ENCODE results near the gene ZNF609.

The ZNF609 gene

DNA sequence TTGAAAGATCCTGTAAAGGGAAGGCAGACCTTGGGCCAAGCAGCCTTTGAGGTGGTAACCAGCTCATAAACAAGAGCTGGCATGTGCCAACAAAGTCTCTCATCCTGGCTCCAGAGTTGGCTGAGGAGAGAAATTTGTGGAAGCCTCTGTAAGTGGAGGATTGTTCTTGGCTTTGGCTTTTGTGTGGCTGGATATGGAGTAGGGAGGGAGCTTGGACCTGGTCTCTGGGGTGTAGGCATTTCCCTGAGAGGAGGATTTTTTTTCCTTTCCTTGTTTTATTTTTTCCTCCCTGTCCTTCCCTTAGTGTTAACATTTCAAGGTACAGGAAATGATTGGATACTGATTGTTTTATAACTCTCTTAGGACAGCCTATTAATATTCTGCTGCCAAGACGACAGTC is 60.8 kb downstream of the ZNF609 start:
- H3K36me3 ChIP-seq (ENCODE audit: control insufficient read depth, insufficient read depth, low read length) = no peaks in the 10 kb centered on the region
- no peak overlapping the region for H3K4me3 ChIP-seq (ENCODE audit: low read length)
- no peak overlapping the region for H3K9ac ChIP-seq (ENCODE audit: low read length)
- H3K27me3 ChIP-seq (ENCODE audit: control insufficient read depth, insufficient read depth, low read length) = no peaks in the 10 kb centered on the region
- peaks cover 14% of the 10 kb centered on the region for H3K4me1 ChIP-seq (ENCODE audit: control insufficient read depth, insufficient read depth, low read length)
- no peak overlapping the region for H3K27ac ChIP-seq (ENCODE audit: low read depth, low read length)

DNA sequence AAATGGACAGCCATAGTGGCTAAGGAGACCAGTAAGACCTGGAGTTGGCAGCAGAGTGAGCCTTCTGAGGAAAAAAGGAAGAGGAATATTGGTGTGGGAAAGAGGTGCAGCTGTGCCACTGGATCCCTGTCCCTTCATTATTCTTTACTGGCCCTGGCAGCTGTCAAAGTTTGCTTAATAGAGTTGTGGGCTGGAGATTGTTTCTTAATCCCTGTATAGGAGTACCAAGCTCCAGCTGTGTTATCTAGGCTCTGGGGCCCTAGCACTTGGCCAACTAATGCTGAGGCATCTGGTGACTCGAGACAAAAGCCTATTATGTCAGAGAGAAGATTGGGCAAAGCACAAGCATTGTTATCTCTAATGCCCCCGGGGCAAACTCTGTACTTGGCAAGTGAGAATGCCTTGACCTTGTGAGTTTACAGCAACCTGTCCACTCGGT is 61.4 kb downstream of the ZNF609 start:
- Histone ChIP-seq H3K4me1 (ENCODE audit: control insufficient read depth, insufficient read depth, low read length) (peaks cover 14% of the 10 kb centered on the region), H3K27ac (ENCODE audit: low read depth, low read length) (no peak overlapping the region), H3K27me3 (ENCODE audit: control insufficient read depth, insufficient read depth, low read length) (no peaks in the 10 kb centered on the region), H3K36me3 (ENCODE audit: control insufficient read depth, insufficient read depth, low read length) (no peaks in the 10 kb centered on the region), H3K4me3 (ENCODE audit: low read length) (no peak overlapping the region), H3K9ac (ENCODE audit: low read length) (no peak overlapping the region)

DNA sequence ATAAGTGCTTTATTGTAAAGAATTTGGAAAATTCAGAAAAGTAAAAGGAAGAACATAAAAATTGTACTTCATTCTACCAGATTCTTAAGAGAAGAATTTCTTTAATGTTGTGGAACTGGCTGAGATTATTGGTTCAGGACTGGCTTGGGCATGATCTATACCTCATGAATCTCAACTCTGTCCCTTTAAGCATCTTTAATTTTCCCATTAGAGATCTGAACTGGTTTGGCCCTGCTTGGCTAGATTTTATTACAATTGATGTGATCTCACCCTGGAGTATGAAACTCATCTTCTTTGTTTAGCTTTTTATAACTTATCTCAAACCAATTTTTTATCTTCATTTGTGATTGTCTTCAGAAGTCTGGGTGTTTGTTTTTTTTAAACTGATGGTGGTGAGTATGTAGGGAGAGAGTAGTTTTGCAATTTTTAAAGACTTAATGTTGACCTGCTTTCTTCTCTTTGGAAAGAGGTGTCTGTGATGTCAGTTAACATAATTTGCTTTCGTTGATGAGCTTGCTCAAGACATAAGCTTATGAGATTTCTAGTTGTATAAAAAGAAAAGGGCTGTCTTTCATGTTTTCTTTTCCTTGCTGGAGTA is 61.9 kb downstream of the ZNF609 start:
- Histone ChIP-seq H3K9ac (ENCODE audit: low read length) (no peak overlapping the region), H3K27me3 (ENCODE audit: control insufficient read depth, insufficient read depth, low read length) (no peaks in the 10 kb centered on the region), H3K4me1 (ENCODE audit: control insufficient read depth, insufficient read depth, low read length) (peaks cover 14% of the 10 kb centered on the region), H3K36me3 (ENCODE audit: control insufficient read depth, insufficient read depth, low read length) (no peaks in the 10 kb centered on the region), H3K27ac (ENCODE audit: low read depth, low read length) (no peak overlapping the region), H3K4me3 (ENCODE audit: low read length) (no peak overlapping the region)

DNA sequence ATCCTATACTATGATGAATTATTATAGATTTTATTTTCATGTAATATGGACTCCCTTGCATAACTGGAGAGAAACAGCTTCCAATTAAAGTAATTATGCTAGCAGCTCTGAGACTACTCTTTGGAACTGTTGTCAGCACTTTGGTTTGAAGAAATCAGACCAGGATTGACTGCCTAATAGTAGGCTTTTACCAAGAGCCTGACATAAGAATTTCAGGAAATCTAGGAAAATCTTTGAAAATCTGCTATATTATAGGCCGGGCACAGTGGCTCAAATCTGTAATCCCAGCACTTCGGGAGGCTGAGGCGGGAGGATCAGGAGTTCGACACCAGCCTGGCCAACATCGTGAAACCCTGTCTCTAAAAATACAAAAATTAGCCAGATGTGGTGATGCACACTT is 62.9 kb downstream of the ZNF609 start:
- Histone ChIP-seq H3K27ac (ENCODE audit: low read depth, low read length) (no peak overlapping the region), H3K9ac (ENCODE audit: low read length) (no peak overlapping the region), H3K4me3 (ENCODE audit: low read length) (no peak overlapping the region), H3K36me3 (ENCODE audit: control insufficient read depth, insufficient read depth, low read length) (no peaks in the 10 kb centered on the region), H3K4me1 (ENCODE audit: control insufficient read depth, insufficient read depth, low read length) (peaks cover 14% of the 10 kb centered on the region), H3K27me3 (ENCODE audit: control insufficient read depth, insufficient read depth, low read length) (no peaks in the 10 kb centered on the region)

DNA sequence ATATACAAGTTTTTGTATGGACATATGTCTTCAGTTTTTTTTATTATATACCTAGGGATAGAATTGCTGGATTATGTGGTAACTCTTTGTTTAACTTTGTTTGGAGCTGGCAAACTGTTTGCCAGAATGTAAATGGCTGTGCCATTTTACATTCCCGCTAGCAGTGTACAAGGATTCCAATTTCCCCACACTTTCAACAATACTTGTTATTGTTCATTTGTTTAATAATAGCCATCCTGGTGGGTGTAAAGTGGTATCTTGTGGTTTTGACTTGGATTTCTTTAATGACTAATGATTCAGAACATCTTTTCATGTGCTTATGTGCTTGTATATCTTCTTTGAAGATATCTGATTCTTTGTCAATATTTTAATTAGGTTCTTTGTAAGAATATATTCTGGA is 64.4 kb downstream of the ZNF609 start:
- Histone ChIP-seq H3K36me3 (ENCODE audit: control insufficient read depth, insufficient read depth, low read length) (no peaks in the 10 kb centered on the region), H3K4me1 (ENCODE audit: control insufficient read depth, insufficient read depth, low read length) (peaks cover 12% of the 10 kb centered on the region), H3K9ac (ENCODE audit: low read length) (no peak overlapping the region), H3K27ac (ENCODE audit: low read depth, low read length) (no peak overlapping the region), H3K27me3 (ENCODE audit: control insufficient read depth, insufficient read depth, low read length) (no peaks in the 10 kb centered on the region), H3K4me3 (ENCODE audit: low read length) (no peak overlapping the region)

DNA sequence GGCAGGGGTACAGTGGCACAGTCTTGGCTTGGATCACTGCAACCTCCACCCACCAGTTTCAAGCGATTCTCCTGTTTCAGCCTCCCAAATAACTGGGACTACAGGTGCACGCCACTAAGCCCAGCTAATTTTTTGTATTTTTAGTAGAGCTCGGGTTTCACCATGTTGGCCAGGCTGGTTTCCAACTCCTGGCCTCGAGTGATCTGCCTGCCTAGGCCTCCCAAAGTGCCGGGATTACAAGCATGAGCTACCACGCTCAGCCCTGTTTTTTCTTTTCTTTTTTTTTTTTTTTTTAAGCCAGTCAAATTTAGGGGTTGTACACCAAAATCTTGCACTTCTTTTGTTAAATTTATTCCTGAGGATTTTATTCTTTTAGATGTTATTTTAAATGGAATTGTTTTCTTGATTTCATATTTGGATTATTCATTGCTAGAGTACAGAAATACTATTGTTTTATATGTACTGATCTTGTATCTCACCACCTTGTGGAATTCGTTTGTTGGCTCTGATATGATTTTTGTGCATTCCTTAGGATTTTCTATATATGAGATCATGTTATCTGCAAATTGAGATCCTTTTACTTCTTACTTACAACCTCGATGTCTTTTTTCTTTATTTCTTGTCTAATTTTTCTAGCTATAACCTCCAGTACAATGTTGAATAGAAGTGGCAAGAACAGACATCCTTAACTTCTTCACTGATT is 65.6 kb downstream of the ZNF609 start:
- Histone ChIP-seq H3K27ac (ENCODE audit: low read depth, low read length) (no peak overlapping the region), H3K9ac (ENCODE audit: low read length) (no peak overlapping the region), H3K4me3 (ENCODE audit: low read length) (no peak overlapping the region), H3K27me3 (ENCODE audit: control insufficient read depth, insufficient read depth, low read length) (no peaks in the 10 kb centered on the region), H3K4me1 (ENCODE audit: control insufficient read depth, insufficient read depth, low read length) (peaks cover 11% of the 10 kb centered on the region), H3K36me3 (ENCODE audit: control insufficient read depth, insufficient read depth, low read length) (no peaks in the 10 kb centered on the region)

DNA sequence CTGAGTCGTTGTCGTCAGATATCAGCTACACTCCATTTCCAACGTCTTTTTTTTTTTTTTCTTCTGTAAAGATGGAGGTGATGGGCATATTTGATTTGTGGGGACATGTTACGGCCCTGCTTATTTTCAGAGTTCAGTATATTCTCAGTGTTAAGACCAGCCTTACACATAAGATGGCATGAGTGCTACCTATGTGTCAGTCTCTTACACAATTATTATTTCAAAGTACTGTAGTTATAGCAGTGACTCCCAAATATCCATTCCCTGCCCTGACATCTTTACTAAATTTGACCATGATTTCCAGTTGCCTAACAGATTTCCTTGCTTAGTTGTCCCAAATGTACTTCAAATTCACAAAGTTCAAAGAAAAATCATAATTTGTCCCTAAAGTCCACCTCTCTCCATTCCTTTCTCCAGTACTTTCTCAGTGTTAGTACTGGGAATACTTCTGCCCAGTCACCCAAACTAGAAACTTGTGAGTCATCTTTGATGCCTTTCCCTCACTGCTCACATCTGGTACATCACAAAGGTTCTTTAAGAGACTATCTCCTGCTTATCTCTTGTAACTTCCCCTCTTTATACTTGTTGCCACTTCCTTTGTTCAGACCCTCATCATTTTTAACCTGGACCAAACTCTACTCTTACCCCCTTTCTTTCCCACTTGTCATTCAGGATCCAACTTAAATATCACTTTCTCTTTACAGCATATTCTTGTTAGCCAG is 67.0 kb downstream of the ZNF609 start:
- Histone ChIP-seq H3K36me3 (ENCODE audit: control insufficient read depth, insufficient read depth, low read length) (no peaks in the 10 kb centered on the region), H3K9ac (ENCODE audit: low read length) (no peak overlapping the region), H3K27ac (ENCODE audit: low read depth, low read length) (no peak overlapping the region), H3K27me3 (ENCODE audit: control insufficient read depth, insufficient read depth, low read length) (no peaks in the 10 kb centered on the region), H3K4me3 (ENCODE audit: low read length) (no peak overlapping the region), H3K4me1 (ENCODE audit: control insufficient read depth, insufficient read depth, low read length) (peaks cover 2% of the 10 kb centered on the region)

DNA sequence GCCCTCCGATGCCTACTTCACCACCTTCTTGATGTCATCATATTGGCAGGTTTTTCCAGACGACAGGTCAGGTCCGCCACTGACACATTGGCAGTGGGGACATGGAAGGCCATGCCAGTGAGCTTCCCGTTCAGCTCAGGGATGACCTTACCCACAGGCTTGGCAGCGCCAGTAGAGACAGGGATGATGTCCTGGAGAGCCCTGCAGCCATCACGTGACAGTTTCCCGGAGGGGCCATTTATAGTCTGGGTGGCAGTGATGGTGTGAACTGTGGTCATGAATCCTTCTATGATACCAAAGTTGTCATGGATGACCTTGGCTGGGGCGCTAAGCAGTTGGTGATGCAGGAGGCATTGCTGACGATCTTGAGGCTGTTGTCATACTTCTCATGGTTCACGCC is 68.5 kb downstream of the ZNF609 start:
- Histone ChIP-seq H3K4me3 (ENCODE audit: low read length) (no peak overlapping the region), H3K4me1 (ENCODE audit: control insufficient read depth, insufficient read depth, low read length) (no peaks in the 10 kb centered on the region), H3K9ac (ENCODE audit: low read length) (no peak overlapping the region), H3K27me3 (ENCODE audit: control insufficient read depth, insufficient read depth, low read length) (no peaks in the 10 kb centered on the region), H3K27ac (ENCODE audit: low read depth, low read length) (no peak overlapping the region), H3K36me3 (ENCODE audit: control insufficient read depth, insufficient read depth, low read length) (no peaks in the 10 kb centered on the region)

DNA sequence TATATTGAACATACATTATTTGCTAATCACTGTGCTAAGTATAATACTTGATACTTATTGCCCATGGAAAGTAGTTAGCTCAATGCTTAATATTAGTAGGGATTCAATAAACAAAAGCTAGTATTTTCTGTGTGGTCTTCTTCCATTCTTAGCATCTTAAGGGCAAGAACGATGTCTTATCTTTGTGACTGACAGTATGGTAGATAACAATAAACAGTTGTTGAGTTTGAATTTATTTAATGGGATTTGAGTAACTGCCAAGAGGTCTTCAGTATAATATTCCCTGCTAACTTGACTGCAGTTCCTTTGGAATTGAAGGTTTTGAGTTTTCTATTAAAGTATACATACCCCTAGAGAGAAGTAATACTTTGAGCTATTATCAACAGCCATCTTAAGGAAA is 70.1 kb downstream of the ZNF609 start:
- Histone ChIP-seq H3K27me3 (ENCODE audit: control insufficient read depth, insufficient read depth, low read length) (no peaks in the 10 kb centered on the region), H3K9ac (ENCODE audit: low read length) (no peak overlapping the region), H3K36me3 (ENCODE audit: control insufficient read depth, insufficient read depth, low read length) (no peaks in the 10 kb centered on the region), H3K4me3 (ENCODE audit: low read length) (no peak overlapping the region), H3K27ac (ENCODE audit: low read depth, low read length) (no peak overlapping the region), H3K4me1 (ENCODE audit: control insufficient read depth, insufficient read depth, low read length) (no peaks in the 10 kb centered on the region)

DNA sequence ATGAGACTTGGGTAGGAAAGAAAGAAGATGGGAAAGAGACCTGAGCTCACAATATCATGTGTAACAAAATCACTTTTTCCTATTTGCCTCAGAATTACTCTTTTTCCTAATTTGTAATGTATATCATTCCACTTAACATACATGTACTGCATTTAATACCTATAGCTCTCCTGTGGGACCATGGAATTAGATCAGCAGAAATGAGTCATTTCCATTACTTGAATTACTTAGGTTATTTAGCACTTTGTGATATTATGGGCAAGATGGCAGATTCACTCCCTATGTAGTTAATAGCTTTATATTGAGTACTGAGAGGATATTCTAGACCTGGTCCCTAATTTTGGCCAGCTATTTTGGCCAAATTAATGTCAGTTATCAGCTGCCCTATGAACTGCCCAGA is 70.5 kb downstream of the ZNF609 start:
- H3K9ac ChIP-seq (ENCODE audit: low read length) = no peak overlapping the region
- no peak overlapping the region for H3K4me3 ChIP-seq (ENCODE audit: low read length)
- no peaks in the 10 kb centered on the region for H3K36me3 ChIP-seq (ENCODE audit: control insufficient read depth, insufficient read depth, low read length)
- no peaks in the 10 kb centered on the region for H3K4me1 ChIP-seq (ENCODE audit: control insufficient read depth, insufficient read depth, low read length)
- no peak overlapping the region for H3K27ac ChIP-seq (ENCODE audit: low read depth, low read length)
- no peaks in the 10 kb centered on the region for H3K27me3 ChIP-seq (ENCODE audit: control insufficient read depth, insufficient read depth, low read length)

DNA sequence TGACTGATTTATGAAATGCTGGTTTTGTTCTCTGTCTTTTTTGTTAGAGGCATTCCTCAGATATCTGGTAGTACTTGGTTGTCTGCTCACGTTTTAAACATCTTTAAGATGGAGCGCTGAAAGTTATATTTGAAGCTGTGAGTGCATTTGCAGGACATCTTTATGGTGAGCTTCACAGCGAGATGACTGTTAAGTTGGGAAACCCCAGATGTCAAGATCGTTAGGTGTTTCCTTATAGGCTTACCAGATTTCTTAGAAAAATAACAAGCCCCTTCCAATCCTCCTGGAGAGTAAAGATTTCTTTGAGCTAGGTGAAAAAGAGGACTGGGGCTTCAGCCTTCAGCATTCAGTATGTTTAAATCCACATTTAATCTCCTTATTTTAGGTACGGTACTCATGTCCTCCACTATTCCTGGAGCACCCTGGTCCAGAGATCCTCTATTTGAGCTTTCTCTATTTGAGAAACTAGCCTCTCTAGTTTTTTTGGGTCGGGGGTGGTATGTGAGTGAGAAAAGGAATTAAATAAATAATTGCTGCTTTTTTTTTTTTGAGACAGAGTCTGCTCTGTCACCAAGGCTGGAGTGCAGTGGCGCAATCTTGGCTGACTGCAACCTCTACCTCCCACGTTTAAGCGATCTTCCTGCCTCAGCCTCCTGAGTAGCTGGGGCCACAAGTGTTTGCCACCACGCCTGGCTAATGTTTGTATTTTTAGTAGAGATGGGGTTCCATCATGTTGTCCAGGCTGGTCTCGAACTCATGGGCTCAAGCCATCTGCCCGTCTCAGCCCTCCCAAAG is 72.3 kb downstream of the ZNF609 start:
- no peak overlapping the region for H3K9ac ChIP-seq (ENCODE audit: low read length)
- no peaks in the 10 kb centered on the region for H3K27me3 ChIP-seq (ENCODE audit: control insufficient read depth, insufficient read depth, low read length)
- H3K4me3 ChIP-seq (ENCODE audit: low read length) = no peak overlapping the region
- H3K4me1 ChIP-seq (ENCODE audit: control insufficient read depth, insufficient read depth, low read length) = no peaks in the 10 kb centered on the region
- H3K27ac ChIP-seq (ENCODE audit: low read depth, low read length) = no peak overlapping the region
- H3K36me3 ChIP-seq (ENCODE audit: control insufficient read depth, insufficient read depth, low read length) = no peaks in the 10 kb centered on the region

DNA sequence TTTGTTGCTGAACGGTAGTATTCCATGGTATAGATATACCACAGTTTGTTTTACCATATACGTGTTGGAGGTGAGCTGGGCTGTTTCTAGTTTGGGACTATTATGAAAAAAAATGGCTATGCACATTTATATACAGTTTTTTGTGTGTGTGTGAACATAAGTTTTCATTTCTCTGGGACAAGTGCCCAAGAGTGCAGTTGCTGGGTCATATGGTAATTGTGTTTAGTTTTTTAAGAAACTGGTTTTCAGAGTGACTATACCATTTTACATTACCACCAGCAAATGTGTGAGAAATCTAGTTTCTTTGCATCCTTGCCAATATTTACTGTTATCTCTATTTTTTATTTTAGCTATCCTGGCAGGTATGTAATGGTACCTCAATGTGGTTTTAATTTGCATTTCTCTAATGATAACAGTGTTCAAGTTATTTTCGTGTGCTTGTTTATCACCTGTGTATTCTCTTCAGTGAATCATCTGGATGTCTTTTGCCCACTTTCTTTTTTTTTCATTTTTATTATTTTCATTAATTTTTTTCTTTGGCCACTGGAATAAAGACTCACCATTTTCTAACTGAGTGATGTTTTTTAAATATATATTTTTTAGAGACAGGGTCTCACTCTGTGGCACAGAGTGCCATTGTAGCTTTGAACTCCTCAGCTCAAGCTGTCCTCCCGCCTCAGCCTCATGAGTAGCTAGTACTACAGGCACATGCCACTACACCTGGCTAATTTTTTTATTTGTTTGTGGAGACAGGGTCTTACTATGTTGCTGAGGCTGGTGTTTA is 75.3 kb downstream of the ZNF609 start:
- H3K27me3 ChIP-seq (ENCODE audit: control insufficient read depth, insufficient read depth, low read length) = no peaks in the 10 kb centered on the region
- no peak overlapping the region for H3K27ac ChIP-seq (ENCODE audit: low read depth, low read length)

More for the DNA sequence above, 75.3 kb downstream of the ZNF609 start:
- no peaks in the 10 kb centered on the region for H3K4me1 ChIP-seq (ENCODE audit: control insufficient read depth, insufficient read depth, low read length)
- H3K36me3 ChIP-seq (ENCODE audit: control insufficient read depth, insufficient read depth, low read length) = no peaks in the 10 kb centered on the region
- H3K9ac ChIP-seq (ENCODE audit: low read length) = no peak overlapping the region
- H3K4me3 ChIP-seq (ENCODE audit: low read length) = no peak overlapping the region

Data from rectal smooth muscle tissue (tissue), 1 donor.